GM08714 (cell line): ENCODE results near the gene RNF125.
A peak's percentile ranks its signal among the peaks of the same experiment; 100 is the strongest.

Experiments used
- H3K4me3 ChIP-seq: fragments of 200-500 bp; sonication (Bioruptor generic); 2 replicates; pipeline ENCODE4 v1.5.1; 2014; ENCODE audit warnings: mild to moderate bottlenecking, low read length, inconsistent platforms
- ZNF274 ChIP-seq: IDR thresholded peaks from 2 replicates; pipeline ENCODE4 v1.6.1; 2012; ENCODE audit warnings: mild to moderate bottlenecking, low read depth, low read length

The RNF125 gene

DNA sequence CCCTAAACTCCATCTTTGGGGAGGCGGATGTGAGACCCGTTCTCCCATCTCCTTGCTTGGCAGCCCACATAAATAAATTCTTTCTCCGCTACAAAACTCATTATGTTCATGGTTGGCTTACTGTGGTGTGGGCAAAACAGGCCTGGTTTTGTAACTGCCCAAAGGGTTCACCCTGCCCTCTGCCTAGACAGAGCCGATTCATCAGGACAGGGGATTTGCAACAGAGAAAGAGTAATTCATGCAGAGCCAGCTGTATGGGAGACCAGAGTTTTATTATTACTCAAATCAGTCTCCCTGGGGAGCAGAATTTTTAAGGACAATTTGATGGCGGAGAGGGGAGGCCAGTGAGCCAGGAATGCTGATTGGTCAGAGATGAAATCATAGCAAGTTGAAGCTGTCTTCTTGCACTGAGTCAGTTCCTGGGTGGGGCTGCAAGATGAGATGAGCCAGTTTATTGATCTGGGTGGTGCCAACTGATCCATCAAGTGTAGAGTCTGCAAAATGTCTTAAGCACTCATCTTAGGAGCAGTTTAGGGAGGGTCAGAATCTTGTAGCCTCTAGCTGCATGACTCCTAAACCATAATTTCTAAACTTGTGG, 8.4 kb upstream of the RNF125 start:
- TF ChIP-seq ZNF274: no peak
- no peak overlapping the region for H3K4me3 ChIP-seq

DNA sequence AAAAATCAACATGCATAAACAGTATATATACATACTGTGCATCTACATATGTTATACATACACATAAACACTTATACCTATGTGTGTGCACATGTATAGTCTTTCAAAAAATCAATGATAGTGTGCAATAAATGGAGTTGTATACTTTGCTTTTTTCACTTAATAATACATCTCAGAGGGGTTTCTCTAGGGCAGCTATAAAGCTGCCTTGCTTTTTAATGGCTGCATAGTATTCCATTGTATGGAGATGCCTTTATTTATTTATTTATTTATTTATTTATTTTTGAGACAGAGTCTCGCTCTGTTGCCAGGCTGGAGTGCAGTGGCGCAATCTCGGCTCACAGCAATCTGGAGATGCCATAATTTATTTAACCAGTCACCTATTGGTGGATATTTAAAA, 7.4 kb upstream of the RNF125 start:
- TF ChIP-seq ZNF274: no peak
- H3K4me3 ChIP-seq: no peak overlapping the region

DNA sequence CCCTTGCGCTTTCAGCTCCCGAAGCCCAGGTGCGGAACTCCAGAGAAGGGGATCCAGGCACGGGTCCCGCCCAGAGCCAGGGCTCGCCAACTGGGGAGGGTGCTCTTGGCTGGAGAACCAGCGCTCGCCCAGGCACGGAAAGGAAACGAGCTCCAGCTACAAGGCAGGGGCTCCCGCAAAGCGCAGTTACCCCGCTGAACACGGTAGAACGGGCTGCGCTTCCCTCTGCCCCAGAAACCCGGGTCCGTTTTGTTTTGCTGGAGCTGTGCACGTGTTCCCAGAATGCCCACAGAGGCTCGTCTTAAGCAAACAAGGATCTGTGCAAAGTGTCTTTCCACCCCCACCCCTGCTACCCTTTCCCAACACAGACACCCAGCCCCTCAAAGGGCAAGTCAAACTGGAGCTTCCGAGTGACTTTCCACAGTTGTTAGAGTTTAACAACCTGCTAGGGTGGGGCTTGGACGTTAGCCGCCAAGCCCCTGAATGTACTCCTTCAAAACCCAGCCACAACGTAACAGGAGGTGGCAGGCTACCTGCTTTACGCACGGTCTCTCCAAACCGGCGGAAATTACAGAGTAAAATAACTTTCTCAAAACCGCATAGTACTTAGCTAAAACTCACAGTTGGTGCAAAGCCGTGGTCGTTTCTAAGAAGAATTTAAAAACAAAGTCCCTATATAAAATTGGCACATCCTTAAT, 775 bp downstream of the RNF125 start:
- peak overlapping the region; percentile 70 for H3K4me3 ChIP-seq
- no peak for TF ChIP-seq ZNF274

DNA sequence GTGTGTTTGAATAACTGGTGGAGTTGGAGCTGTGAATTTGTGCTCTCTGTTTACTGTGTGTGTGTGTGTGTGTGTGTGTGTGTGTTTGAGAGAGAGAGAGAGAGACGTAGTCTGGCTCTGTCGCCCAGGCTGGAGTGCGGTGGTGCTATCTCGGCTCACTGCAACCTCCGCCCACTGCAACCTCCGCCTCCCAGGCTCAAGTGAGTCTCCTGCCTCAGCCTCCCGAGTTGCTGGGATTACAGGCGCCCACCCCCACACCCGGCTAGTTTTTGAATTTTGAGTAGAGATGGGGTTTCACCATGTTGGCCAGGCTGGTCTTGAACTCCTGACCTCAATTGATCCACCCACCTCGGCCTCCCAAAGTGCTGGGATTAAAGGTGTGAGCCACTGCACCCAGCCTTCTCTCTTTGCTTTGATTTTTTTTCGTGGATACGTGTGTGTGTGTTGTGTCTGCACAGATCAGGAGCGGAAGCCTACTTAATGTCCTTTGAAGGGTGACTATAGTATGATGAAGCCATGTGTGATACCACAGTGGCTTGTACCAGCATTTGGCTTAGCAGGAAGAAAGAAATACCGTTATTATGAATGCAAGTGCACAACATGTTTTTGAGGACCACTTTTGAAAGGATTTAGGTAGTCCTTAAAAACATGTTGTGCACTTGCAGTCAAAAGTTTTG, 1.5 kb downstream of the RNF125 start:
- peak overlapping the region; percentile 70; the same call in 1 of the 2 replicates for H3K4me3 ChIP-seq

DNA sequence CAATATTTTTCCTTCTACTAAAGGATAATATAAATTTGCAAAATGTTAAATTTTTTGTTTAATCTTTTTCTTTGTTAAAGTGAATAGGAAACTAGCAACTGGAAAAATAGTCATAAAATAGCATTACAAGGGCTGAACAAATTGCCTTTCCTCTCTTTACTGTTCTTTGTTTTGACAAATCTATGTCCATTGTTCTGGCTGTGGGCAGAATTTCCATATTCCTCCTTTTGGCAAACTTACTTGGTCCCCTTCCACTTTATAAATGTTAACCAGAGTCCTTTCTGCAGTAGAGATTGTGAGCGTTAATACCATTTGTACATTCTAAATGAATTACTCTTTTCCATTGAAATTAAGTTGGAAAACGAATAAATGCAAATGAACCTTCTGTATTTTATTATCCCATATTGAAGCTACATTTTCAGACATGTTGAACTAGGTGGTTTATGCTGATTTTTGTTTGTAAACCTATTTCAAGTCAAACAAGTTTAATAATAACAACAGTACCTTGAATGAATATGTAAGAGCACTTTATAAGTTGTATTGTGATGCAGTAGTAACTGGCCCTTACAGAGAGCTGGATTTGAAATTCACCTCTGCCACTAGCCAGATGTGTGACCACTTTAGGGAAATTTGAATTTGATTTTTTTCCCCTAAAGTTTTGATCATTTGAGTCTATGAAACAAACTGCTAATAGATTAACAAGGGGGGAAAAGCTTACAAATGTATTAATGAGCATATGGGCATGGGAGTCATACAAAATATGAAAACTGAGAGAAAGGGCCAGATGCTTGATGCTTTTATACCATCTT, 3.3 kb downstream of the RNF125 start:
- H3K4me3 ChIP-seq: no peak overlapping the region
- TF ChIP-seq ZNF274: no peak

DNA sequence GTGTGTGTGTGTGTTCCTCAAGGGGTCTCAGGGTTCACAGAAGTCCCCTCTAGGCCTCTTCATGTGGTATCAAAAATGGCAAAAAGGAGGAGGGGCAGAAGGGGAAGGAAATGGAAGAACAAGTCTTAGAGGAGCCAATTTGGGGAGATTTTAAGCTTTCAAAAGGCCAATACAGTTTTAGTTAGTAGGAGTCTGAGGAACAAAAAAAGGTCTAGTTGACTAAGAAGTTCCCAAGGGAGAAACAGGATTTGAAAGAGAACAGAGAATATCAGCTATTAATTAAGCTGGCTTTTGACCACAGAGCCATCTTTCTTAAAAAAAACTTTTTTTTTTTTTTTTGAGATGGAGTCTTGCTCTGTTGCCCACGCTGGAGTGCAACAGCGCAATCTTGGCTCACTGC, 7.1 kb downstream of the RNF125 start:
- H3K4me3 ChIP-seq: no peak overlapping the region
- no peak for TF ChIP-seq ZNF274

DNA sequence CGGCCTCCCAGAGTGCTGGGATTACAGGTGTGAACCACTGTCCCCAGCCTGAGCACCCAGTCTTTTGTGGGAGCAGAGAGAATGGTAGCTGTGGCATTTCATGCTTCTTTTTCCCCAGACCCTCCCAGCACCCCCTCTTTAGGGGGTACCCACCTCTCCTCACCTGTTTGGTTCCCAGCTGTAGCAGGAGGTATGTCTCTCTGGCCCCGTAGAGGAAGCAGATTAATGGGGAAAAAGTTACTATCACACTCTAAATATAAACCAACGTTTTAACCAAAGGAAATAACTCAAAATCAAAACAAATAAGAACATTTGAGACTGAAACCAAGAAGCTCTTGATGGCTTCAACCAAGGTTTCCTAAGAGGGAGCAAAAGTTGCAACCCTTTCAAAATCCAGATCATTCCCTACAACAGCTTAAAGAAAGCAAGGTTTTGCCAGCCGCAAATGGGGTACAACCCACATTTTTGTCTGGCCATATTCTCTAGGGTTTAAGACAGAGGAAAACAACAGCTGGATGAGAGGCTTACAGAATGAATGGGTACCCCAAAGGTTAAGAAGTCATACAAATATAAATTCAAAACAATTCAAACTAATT, 8.0 kb downstream of the RNF125 start:
- no peak for TF ChIP-seq ZNF274
- H3K4me3 ChIP-seq: peak overlapping the region; percentile 35; the same call in 1 of the 2 replicates

DNA sequence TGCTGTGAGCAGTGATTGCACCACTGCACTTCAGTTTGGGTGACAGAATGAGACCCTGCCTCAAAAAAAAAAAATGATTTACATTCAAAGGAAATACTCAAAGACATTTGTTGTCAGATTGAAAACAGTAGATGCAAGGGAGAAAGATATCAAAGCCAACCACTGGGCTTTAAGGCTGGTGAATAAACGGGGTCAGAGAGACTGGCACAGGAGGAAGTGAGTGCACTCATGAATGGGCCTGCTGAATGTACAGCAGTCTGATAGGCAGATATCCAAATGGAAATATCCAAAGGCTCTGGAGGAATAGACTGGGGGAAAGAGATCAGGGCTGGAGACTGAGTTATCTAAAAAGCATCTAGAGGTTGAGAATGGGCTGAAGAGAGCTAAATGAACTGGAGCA, 10.9 kb downstream of the RNF125 start:
- H3K4me3 ChIP-seq: no peak overlapping the region
- no peak for TF ChIP-seq ZNF274

DNA sequence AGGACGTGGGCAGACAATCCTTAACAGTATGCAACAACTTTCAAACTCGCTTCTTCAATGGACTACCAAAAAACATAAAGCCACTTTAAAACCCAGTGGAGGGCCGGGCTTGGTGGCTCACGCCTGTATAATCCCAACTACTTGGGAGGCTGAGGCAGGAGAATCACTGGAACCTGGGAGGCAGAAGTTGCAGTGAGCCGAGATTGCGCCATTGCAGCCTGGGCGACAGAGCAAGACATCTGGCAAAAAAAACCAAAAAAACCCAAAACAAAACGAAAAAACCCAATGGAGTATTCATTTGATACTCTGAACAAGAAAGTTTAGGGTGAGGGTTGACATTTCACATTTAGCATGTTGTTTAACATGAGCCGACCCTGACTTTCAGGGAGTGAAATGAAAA, 14.0 kb downstream of the RNF125 start:
- TF ChIP-seq ZNF274: no peak
- H3K4me3 ChIP-seq: no peak overlapping the region

DNA sequence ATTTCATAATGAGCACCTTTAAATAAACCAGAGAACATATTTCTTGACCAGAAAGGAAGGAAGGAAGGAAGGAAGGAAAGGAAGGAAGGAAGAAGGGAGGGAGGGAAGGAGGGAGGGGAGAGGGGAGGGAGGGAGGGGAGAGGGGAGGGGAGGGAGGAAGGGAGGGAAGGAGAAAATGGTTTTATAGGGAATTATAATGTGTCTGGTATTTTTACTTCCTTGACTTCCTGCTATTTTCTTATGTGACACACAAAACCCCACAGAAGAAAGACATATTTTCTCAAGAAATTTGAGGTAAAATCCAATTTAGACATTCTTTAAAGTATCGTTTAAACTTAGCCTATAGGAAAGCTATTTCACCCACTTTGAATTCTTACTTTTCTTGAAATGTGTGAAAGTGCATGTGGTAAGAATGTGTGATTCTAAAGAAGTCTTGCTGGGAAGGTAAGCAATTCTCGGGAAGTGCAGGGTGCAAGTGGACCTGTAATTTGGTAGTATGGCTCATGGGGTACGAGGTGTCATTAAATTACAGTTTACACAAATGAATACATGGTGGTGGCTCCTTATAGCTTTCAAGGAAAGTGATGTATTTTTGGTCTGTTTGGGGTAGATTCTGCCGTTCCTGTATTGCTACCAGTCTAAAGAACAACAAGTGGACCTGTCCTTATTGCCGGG, 18.0 kb downstream of the RNF125 start:
- no peak overlapping the region for H3K4me3 ChIP-seq
- no peak for TF ChIP-seq ZNF274

DNA sequence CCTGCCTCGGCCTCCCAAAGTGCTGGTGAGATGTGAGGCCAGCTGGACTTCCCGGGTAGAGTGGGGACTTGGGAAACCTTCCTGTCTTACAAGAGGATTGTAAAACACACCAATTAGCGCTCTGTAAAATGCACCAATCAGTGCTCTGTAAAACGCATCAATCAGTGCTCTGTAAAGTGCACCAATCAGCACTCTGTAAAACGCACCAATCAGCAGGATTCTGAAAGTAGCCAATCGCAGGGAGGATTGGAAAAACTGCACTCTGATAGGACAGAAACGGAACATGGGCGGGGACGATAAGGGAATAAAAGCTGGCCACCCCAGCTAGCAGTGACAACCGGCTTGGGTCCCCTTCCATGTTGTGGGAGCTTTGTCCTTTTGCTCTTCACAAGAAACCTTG, 19.0 kb downstream of the RNF125 start:
- TF ChIP-seq ZNF274: no peak

DNA sequence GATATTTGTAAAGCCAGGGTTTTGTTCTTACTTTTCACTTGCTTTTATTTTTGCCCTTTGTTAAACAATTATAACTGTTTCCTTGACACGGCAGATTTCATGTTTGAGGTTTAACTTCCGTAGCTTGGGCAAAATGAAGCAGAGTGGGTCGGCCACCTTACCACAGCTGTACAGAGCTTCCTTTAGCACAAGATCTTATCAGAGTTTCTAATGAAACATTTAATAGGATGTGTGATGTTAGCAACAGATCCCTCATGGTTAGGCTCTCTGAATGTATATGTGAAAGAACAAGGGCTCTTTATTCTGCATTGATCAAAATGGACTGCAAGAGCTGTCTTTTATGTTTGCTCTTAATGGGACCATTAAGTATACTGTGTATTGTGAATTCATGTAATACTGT, 22.3 kb downstream of the RNF125 start:
- H3K4me3 ChIP-seq: no peak overlapping the region
- no peak for TF ChIP-seq ZNF274

More for the DNA sequence above, 19.0 kb downstream of the RNF125 start:
- H3K4me3 ChIP-seq: no peak overlapping the region

DNA sequence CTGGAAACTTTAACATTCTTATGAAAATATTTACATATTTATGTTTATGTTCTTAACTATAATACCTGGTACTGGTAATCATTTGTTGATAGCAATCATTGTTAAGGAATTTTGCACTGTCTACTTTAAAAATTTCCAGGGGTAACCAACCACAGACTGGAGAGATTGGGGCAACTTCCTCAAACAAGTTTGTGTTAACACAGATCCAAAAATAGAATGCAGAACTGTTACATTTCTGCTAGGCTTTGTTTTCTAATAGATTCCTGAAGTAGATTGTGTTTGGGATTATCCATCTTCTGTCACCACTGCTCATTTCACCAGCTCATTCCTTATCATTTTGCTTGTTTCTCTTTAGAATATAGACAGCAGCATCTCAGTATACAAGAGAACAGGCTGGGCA, 23.7 kb downstream of the RNF125 start:
- H3K4me3 ChIP-seq: no peak overlapping the region
- no peak for TF ChIP-seq ZNF274

DNA sequence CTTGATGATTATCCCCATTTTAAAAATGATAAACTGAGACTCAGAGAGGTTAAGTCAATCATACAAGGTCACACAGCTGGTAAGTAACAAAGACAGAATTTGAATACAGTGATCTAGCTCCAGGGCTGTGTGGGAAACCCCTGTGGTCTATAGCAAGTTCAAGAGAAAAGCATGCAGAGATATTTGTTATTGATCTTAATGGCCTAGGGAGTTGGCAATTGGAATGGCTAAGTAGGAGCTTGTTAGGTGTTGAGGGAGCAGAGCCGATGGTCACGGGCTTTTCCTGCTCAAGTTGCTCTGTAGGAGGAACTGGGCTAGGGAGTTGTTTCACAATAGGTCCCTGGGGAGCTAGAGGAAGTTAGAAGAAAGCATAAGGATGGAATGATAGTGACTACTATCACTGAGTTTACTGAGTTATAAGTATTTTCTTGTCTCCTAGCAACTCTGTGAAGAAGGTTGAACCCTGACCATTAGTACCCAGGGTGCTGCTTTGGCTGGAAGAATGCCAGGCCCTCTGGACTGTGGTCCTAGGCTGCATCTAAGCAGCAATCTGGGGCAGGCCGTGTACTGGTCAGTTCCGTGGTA, 30.0 kb downstream of the RNF125 start:
- TF ChIP-seq ZNF274: no peak
- H3K4me3 ChIP-seq: no peak overlapping the region; the same call in 1 of the 2 replicates
